Measurements from ENCODE around the gene ATP2C2.
"Not testable (repeated sequence)": the region's sequence is repeated elsewhere in the genome, so short reads cannot be mapped to it uniquely, and the experiment has no call there.

Gene ATP2C2

DNA sequence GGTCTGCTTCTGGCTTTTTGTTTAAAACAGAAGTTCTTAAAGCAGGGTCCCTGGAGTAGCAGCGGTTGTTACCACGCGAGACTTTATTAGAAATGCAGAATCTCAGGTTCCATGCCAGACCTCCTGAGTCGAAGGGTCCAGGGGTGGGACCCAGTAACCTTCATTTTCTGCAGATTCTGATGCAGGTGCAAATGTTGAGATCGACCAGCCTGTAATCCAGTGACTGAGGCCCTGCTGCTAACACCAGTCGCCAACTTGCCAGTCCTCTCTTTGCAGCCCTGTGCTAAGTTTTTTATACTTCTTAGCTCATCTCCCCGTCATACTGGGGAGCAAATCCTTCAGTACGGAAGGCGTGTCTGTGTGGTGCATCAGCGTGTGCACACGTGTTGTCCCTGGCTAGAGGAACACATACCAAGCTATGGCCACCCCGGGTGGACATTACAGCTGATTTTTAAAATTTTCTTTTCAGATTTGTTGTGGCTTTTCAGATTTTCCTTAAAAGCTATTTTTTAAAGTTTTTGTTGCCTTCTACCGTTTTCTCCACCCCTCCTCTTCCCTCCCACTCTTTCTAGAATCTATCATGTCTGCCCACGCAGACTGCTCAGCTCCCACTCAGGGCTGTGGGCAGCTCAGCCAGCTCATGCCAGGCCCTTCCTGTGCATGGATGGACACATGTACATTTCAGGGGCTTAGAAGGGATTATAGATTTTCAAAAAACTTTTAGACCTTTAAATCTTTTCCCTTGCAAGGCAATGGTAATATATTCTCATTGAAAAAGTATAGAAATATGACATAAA lies 78.5 kb downstream of the ATP2C2 start:
- no peak overlapping the region for H3K27ac ChIP-seq
- no peak for DNase-seq (ENCODE audit: low read depth, low spot score)

DNA sequence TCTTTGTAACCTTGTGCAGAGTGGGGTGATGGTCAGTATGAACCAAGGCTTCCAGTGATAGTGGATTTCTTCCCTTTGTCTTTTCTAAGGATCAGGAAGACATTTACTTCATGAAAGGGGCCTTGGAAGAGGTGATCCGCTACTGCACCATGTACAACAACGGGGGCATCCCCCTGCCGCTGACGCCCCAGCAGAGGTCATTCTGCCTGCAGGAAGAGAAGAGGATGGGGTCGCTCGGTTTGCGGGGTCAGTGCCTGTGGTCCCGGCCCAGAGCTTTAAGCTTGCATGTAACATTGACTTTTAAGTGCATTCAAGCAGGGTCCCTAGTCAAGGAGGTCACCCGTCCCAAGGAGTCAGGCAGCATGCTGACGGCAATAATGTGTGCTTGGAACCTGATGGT lies 80.1 kb downstream of the ATP2C2 start:
- H3K27ac ChIP-seq, result no peak overlapping the region
- DNase-seq (ENCODE audit: low read depth, low spot score), result no peak

DNA sequence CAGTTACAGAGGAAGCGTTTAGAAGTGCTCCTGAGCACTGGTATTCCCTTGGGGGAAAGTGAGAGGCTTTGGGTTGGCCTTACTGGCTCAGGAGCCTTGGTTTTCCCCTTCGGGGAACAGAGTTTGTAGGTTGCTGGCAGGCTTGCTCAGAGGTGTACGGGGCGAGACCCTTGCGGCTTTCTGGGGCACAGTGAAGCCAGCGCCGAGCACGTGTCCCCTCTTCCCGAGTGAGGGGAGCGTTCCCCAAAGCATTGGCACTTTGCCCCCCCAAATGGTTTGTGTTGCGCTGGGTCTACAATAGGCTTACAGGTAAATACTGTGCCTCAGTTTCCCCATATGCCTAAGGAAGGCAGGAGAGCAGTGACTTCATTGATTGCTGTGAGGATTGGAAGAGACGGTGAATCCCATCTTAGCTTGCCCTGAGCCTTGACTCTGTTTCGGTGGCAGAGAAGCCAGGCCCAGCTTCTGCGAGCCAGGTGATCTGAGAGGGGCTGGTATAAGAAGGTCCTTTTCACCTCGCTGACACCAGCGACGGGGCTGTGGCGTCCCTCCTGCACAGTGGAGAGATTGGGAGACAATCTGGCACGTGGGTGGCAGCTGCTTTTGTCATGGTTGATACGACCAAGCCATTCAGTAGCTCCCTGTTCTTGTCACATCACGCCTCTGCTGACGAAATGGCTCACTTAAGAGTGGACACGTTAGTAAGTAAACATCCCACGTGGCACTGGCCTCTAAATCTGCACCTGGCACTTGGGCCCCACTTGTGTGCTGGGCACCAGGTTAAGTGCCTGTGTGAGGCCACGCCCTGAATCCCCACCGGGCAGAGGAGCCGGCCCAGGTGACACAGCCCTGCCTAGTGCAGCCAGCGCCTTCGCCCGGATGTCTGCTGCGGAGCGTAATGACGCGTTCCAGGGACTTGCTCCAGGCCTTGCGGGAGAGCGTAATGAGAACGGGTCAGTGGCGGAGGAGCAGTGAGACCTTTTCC lies 81.1 kb downstream of the ATP2C2 start:
- no peak overlapping the region for H3K27ac ChIP-seq
- no peak for DNase-seq (ENCODE audit: low read depth, low spot score)

DNA sequence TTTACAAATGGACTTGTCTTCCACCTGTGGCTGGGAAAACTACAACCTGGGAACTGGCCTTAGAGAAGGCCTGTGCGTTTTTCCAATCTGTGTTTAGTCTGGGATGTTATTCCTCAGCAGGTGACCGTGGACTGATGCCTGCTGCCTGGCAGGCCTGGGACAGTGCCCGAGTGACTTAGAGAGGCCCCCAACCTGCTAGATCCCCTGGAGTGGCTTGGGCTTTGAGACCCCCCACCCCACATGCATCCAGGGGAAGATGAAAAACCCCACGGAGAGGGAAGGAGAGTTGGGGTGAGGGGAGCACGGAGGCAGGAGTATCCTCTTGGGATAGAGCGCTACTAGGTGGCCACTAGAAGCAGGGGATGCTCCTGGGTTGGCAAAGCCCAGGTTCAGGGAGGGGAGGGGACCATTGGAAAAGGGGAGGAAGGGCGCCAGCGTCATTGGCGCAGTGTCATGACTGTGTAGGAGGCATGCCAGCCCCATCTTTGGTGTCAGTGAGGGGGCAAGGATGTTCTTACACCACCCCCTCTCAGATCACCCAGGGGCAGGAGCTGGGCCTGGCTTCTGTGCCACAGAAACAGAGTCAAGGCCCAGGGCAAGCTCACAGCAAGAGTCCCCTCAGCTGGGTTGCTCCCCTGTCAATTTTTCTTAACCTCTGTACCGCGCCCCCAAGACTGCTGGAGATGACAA lies 82.0 kb downstream of the ATP2C2 start:
- H3K27ac ChIP-seq, result no peak overlapping the region
- no peak for DNase-seq (ENCODE audit: low read depth, low spot score)

DNA sequence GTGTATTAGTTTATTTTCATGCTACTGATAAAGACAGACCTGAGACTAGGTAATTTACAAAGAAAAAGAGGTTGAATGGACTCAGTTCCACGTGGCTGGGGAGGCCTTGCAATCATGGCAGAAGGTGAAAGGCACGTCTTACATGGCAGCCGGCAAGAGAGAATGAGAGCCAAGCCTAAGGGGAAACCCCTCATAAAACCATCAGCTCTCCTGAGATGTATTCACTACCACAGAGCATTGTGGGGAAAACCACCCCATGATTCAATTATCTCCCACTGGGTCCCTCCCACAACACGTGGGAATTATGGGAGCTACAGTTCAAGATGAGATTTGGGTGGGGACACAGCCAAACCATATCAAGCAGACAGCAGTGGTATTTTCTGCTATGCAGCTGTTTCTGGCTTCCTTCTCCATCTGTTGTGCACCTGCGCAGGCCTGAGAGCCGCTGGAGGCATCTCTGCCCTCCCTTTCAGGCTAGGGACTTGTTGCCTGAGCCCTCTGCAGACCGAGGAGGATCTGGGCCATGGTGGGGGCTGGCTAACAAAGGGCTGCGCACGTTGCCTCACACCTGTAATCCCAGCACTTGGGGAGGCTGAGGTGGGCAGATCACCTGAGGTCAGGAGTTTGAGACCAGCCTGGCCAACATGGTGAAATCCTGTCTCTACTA lies 82.8 kb downstream of the ATP2C2 start:
- not testable (repeated sequence) for DNase-seq (ENCODE audit: low read depth, low spot score); H3K27ac ChIP-seq

DNA sequence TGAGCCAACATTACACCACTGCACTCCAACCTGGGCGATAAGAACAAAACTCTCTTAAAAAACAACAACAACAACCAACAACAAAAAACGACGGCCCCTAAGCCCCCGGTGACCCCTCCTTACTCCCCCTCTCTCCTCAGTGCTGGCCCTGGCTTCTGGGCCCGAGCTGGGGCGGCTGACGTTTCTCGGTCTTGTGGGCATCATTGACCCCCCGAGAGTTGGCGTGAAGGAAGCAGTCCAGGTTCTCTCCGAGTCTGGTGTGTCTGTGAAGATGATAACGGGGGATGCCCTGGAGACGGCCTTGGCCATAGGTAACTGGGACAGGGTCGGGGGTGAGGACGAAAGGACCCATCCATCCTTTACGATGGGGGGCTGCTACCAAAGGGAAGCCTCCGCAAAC lies 83.4 kb downstream of the ATP2C2 start:
- no peak for DNase-seq (ENCODE audit: low read depth, low spot score)
- no peak overlapping the region for H3K27ac ChIP-seq

DNA sequence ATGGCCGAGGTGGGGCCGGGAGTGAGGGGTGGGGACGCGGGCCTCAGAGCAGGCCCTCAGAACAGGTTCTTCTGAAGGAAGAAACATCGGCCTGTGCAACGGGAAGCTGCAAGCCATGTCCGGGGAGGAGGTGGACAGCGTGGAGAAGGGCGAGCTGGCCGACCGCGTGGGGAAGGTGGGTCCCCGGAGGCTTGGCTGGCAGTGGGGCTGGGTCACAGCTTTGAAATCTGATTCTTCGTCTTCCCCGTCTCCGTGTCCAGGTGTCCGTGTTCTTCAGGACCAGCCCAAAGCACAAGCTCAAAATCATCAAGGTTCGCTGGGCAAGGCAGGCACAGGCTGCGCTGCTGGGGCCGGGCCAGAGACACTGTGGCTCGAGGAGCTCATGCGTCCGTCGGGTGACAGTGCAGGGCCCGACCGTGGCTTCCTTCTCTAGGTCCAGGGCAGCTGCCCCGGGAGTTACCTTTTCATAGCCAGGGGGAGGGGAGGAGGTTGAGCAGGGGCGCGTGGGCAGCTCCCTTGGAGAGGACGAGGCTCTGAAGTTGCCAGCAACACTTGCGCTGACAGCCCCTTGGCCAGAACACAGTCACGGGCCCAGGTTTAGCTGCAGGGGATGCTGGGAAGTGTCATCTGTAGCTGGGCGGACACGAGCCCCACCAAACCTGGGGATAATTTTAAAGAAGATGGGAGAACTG lies 84.9 kb downstream of the ATP2C2 start:
- no peak for DNase-seq (ENCODE audit: low read depth, low spot score)

DNA sequence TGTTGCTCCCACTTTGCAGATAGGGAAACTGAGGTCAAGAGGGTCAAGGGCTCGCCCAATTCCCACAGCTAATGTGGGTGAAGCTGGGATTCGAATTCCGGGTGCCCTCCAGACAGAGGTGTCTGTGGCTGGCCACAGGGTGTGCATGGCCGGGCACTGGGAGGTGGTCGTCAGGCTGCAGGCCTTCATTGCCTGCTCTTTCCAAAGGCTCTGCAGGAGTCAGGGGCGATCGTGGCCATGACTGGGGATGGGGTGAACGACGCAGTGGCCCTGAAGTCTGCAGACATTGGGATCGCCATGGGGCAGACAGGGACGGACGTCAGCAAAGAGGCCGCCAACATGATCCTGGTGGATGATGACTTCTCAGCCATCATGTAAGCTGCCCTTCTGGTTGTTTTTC lies 86.3 kb downstream of the ATP2C2 start:
- no peak for DNase-seq (ENCODE audit: low read depth, low spot score)
- H3K27ac ChIP-seq, result no peak overlapping the region

More for the DNA sequence above, 84.9 kb downstream of the ATP2C2 start:
- H3K27ac ChIP-seq, result no peak overlapping the region

DNA sequence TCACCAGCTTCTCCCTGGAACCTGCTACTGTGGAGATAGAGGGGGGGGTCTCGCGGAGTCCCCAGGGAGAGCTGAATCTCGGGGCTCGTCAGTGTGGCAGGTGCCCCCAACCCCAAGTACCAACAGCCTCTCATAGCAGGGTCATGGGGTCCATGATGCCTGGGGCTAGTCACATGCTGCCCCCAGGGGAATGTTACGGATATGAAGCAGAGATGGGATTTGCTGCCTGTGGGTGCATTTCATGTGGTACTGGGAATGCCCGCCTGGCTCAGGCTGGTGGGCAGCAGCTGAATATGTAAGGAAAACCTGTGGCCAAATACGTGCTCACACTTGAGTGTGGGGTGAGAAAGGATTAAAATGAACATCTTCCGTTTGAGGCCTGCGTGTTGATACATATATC lies 86.7 kb downstream of the ATP2C2 start:
- no peak for DNase-seq (ENCODE audit: low read depth, low spot score)
- no peak overlapping the region for H3K27ac ChIP-seq

DNA sequence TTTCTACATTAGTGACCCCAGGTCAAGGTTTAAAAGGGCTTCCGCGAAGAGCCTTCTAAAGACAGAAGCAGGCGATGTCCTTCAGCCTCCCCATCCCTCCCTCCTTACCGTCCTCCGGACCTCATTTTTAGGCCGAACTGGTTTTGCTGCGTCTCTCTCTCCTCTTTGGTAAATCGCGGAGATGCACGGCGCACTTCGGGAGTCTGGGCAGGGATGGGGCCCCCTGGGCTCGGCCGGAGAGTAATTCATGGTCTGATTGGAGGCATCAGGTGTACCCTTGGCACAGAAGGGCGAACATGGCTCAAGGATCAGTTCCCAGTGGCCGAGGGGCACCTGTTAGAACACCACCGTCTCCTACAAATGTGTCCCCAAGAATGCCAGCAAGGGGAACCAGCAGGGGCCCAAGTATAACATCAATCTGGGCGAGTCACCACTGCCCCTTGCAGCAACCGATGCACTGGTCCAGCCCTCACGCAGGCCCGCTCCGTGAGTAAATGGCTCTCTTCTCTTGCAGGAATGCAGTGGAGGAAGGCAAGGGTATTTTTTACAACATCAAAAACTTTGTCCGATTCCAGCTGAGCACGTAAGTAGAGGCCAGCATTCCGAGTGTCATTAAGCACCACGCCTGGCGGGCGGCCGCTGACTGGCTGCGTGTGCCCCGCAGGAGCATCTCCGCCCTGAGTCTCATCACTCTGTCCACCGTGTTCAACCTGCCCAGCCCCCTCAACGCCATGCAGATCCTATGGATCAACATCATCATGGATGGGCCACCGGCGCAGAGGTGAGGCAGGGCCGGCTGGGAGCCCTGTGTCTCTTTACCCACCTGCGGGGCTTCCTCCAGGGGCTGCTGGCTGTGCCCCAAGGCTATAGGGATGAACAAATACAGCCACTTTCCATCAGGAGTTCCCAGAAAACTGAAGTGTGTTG lies 90.5 kb downstream of the ATP2C2 start:
- H3K27ac ChIP-seq, result no peak overlapping the region
- DNase-seq (ENCODE audit: low read depth, low spot score), result no peak

DNA sequence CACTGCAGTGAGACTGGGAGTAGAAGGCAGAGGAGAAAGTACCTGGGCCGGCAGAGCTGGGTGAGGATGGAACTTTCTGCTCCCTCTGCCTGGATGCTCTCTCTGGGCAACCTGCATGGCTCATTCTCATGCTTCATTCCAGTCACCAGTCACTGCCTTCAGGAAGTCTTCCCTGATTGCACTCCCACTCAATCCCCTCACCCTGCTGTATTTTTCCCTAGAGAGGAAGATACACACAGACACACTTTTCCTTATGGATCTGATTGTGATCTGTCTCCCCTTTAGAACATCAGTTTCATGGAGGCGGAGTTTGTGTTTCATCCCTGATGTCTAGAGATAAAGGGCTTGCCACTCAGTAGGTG lies 91.2 kb downstream of the ATP2C2 start:
- H3K27ac ChIP-seq, result no peak overlapping the region
- DNase-seq (ENCODE audit: low read depth, low spot score), result no peak

DNA sequence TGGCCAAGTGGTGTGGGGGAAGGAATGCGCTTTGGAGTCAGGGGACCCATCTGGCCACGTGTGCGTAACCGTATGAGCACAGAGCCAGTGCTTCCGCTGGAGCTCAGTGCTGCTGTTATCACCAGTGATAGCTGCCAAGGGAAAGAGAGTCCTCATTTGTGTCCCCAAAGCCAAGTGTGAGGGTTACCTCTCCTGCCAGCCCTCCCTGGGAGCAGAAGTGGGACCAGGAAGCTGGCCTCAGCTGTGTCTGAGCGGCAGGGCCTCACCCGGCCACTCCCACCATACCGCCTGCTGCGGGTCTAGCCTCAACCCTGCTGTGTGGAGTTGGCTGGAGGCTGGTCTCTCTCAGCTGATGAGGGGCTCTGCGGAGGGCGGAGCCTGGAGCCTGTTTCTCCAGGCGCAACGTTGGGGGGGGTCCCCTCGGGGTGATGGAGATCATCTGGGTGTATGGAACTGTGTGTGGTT lies 91.6 kb downstream of the ATP2C2 start:
- no peak overlapping the region for H3K27ac ChIP-seq
- no peak for DNase-seq (ENCODE audit: low read depth, low spot score)

DNA sequence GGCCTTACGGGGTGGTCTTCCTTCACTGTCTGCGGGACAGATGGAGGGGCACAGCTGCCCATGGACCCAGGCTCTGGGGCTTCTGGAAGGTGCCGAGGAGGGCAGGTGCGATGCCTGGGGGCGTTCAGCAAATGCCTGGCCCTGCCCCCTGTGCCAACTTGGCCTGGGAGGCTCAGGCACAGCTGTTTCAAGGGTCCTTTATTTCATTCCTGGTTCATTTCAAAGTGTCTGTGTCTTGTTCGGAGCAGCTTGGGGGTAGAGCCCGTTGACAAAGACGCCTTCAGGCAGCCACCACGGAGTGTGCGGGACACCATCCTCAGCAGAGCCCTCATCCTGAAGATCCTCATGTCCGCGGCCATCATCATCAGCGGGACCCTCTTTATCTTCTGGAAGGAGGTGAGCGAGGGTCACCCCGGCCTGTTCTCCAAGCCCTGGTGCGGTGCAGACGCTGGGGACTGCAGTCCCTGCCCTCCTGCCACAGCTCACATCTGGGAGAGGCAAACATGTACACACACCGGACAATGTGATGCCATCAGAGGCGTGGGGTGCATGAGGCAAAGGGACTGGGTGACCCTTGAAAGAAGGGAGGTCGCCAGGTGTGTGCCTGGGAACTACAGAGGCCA lies 92.2 kb downstream of the ATP2C2 start:
- no peak overlapping the region for H3K27ac ChIP-seq
- DNase-seq (ENCODE audit: low read depth, low spot score), result no peak

DNA sequence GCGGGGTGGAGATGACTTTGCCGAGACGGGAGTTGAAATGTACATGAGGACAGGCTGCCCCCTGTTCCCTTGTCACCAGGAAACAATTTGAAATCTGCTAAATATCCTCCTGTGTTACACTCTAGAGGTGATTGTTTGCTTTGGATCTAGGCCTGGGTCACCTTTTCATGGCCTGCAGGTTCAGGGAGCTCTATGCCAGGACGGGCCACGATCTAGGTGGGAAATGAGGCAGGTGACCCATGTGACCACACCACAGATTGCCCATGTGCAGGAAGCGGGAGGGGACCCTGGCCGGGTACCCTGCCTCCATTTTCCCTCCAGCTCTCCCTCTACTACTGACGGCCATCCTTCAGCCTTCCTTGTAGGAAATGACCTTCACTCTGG lies 92.7 kb downstream of the ATP2C2 start:
- no peak for DNase-seq (ENCODE audit: low read depth, low spot score)
- no peak overlapping the region for H3K27ac ChIP-seq

DNA sequence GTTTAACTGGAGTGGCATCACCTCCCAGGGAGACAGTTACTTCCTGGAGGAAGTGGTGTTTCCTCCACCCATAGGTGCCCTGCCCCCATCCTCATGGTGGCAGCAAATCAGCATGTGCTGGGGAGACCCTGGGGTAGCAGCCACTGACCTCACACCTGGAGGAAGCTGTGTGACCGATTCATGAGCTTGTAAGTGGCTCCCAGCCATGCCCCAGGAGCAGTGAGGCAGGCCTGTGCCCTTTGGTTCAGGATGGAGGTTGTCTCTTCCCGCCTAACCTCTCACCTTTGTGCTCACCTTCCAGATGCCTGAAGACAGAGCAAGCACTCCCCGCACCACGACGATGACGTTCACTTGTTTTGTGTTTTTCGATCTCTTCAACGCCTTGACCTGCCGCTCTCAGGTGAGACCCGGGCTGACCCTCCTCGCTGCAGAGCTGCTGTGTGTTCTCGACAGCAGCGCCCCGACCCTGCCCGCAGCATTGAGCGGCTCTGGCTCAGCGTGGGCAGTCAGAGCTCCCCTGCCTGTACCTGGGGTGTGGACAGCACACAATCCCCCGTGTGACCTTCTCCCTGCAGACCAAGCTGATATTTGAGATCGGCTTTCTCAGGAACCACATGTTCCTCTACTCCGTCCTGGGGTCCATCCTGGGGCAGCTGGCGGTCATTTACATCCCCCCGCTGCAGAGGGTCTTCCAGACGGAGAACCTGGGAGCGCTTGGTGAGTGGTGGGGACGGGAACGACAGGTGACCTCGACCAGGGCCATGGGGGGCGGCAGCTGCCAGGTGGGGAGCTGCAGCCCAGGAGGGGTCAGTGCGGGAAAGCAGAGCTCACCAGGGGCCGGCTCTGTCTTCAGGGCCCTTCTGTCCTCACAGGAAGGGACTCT lies 93.3 kb downstream of the ATP2C2 start:
- no peak overlapping the region for H3K27ac ChIP-seq
- no peak for DNase-seq (ENCODE audit: low read depth, low spot score)

DNA sequence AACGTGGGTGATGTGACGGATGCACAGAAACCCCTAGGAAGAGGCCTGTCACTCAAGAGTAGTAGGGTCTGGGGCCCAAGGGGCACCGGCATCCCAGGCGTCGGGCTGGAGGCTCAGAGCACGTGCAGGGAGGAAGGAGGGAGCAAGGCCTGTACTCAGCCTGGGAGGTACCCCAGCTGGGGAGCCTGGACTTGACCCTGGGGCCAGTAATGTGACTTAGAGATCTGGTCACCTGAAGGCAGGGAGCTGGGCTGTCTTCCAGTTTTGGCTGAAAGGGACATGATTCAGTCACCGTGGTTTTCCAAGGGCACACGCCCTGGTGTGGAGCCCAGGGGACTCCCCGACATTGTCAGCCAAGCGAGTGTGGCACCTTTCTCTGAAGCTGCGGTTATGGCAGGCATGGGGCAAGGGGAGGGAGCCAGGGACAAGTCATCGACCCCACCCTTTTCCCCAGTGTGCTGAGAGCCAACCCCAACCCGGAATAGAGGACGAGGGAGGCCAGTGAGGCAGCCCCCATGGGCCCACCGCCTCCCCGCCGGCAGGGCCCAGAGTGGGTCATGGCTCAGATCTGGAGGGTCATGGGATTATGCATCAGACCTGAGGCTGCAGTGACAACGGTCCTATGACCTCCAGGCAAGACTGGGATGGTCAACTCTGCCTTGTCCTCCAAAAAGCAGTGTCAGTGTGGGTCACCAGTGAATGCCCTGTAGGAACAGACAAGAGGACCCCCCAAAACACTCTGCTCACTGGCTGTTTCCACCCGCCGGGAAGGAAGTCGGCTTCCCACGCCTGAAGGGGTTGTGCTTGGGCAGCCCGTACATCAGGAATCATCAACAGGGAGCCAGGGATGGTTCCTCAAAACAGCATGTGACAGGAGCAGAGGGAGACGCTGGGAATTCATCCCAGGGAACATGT lies 94.2 kb downstream of the ATP2C2 start:
- no peak for DNase-seq (ENCODE audit: low read depth, low spot score)
- H3K27ac ChIP-seq, result no peak overlapping the region

Measured in epithelial cell of prostate (primary cell).